Muscle of arm (tissue), 12 donors: ENCODE data around the gene IGHMBP2. TPM values are rescaled to one million over a fixed set of nuclear protein-coding genes. Genes with fewer than 3 reads are reported as not detected.
A peak's percentile ranks its signal among the peaks of the same experiment; 100 is the strongest.
"Not testable (repeated sequence)": the region's sequence is repeated elsewhere in the genome, so short reads cannot be mapped to it uniquely, and the experiment has no call there.

Experiments used
- DNase-seq: peaks from one replicate; pipeline ENCODE4 v3.0.0-alpha.2; 2013
- polyA plus RNA-seq, 12 donors: library from polyadenylated mRNA; unstranded; fragments of 120-200 nt; gene quantifications; one replicate each; pipeline ENCODE4 v1.2.1, GENCODE V29; 2013; ENCODE audit not compliant: insufficient read length in 12 of 12

Gene IGHMBP2
- polyA plus RNA-seq, 12 donors = 9.5 to 16.8 (median 11.8) TPM; not detected in 1

GRCh38 chr11:68961245-68961644 is 57.6 kb downstream of the IGHMBP2 start:
- DNase-seq = no peak

- no peak for DNase-seq
Measured at GRCh38 chr11:68962527-68963250, 59.0 kb downstream of the IGHMBP2 start.

GRCh38 chr11:68963779-68964178 is 60.1 kb downstream of the IGHMBP2 start:
- no peak for DNase-seq

GRCh38 chr11:68965901-68966853 is 62.5 kb downstream of the IGHMBP2 start:
- peak; percentile 86 for DNase-seq

- no peak for DNase-seq
Measured at GRCh38 chr11:68966894-68967780, 63.4 kb downstream of the IGHMBP2 start.

- DNase-seq = no peak
Measured at GRCh38 chr11:68968306-68969250, 64.9 kb downstream of the IGHMBP2 start.

- DNase-seq = no peak
Measured at GRCh38 chr11:68969386-68969785, 65.7 kb downstream of the IGHMBP2 start.

GRCh38 chr11:68970921-68971636 is 67.4 kb downstream of the IGHMBP2 start:
- no peak for DNase-seq

GRCh38 chr11:68973219-68973618 is 69.5 kb downstream of the IGHMBP2 start:
- no peak for DNase-seq

- DNase-seq = not testable (repeated sequence)
Measured at GRCh38 chr11:68973706-68974105, 70.0 kb downstream of the IGHMBP2 start.

GRCh38 chr11:68974421-68975194 is 70.9 kb downstream of the IGHMBP2 start:
- DNase-seq = no peak

GRCh38 chr11:68976095-68976494 is 72.4 kb downstream of the IGHMBP2 start:
- no peak for DNase-seq

GRCh38 chr11:68976563-68976962 is 72.9 kb downstream of the IGHMBP2 start:
- DNase-seq = no peak

GRCh38 chr11:68977781-68978625 is 74.3 kb downstream of the IGHMBP2 start:
- no peak for DNase-seq

GRCh38 chr11:68978626-68978930 is 74.9 kb downstream of the IGHMBP2 start:
- no peak for DNase-seq

- DNase-seq = peak; percentile 58
Measured at GRCh38 chr11:68978931-68979594, 75.4 kb downstream of the IGHMBP2 start.

- DNase-seq = no peak
Measured at GRCh38 chr11:68979931-68980775, 76.5 kb downstream of the IGHMBP2 start.
